DND-41 (cell line): ENCODE measurements around the gene RBM19.

Source experiments
- EZH2 ChIP-seq: IDR thresholded peaks from 3 replicates; pipeline ENCODE4 v1.6.1; 2012; ENCODE audit warnings: borderline replicate concordance, low read depth, mild to moderate bottlenecking, moderate library complexity, low read length, inconsistent platforms; ENCODE audit not compliant: severe bottlenecking
- TF ChIP-seq, protein P1 (sequence below): IDR thresholded peaks from 2 replicates; pipeline ENCODE4 v1.5.1; 2012; ENCODE audit warnings: borderline replicate concordance, low read length, moderate library complexity, mild to moderate bottlenecking; ENCODE audit not compliant: poor library complexity, severe bottlenecking; ENCODE audit errors: extremely low read depth

GRCh38 chr12:113858841-113859386, 107.2 kb downstream of the RBM19 start:
- TF ChIP-seq EZH2 = no peak
- TF ChIP-seq, protein P1, sequence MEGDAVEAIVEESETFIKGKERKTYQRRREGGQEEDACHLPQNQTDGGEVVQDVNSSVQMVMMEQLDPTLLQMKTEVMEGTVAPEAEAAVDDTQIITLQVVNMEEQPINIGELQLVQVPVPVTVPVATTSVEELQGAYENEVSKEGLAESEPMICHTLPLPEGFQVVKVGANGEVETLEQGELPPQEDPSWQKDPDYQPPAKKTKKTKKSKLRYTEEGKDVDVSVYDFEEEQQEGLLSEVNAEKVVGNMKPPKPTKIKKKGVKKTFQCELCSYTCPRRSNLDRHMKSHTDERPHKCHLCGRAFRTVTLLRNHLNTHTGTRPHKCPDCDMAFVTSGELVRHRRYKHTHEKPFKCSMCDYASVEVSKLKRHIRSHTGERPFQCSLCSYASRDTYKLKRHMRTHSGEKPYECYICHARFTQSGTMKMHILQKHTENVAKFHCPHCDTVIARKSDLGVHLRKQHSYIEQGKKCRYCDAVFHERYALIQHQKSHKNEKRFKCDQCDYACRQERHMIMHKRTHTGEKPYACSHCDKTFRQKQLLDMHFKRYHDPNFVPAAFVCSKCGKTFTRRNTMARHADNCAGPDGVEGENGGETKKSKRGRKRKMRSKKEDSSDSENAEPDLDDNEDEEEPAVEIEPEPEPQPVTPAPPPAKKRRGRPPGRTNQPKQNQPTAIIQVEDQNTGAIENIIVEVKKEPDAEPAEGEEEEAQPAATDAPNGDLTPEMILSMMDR = no peak
